Tibial nerve (tissue), 4 donors: ENCODE measurements around the gene PATL1. TPM values are rescaled to one million over a fixed set of nuclear protein-coding genes. Genes with fewer than 3 reads are reported as not detected.

Experiments
- DNase-seq, 2 donors: peaks; one replicate each; pipeline ENCODE4 v3.0.0-alpha.2; 2019; ENCODE audit warnings: low spot score in 2 of 2
- H3K27ac ChIP-seq, 4 donors: fragments of 200-600 bp; sonication (generic) in 3 of 4; one replicate each; pipeline ENCODE4 v1.5.1; 2017 to 2019; ENCODE audit warnings: mild to moderate bottlenecking in 1 of 4
- H3K27me3 ChIP-seq, 2 donors: fragments of 200-600 bp; sonication (generic) in 1 of 2; one replicate each; pipeline versions ENCODE4 v1.5.1 to v1.6.0; 2017 to 2019
- H3K36me3 ChIP-seq, 3 donors: fragments of 200-600 bp; sonication (generic); one replicate each; pipeline ENCODE4 v1.5.1; 2018 to 2019
- H3K4me1 ChIP-seq, 4 donors: fragments of 200-600 bp; sonication (generic) in 3 of 4; one replicate each; pipeline ENCODE4 v1.5.1; 2017 to 2019
- H3K4me3 ChIP-seq, 4 donors: fragments of 200-600 bp; sonication (generic) in 3 of 4; one replicate each; pipeline ENCODE4 v1.5.1; 2017 to 2019; ENCODE audit warnings: mild to moderate bottlenecking in 1 of 4, moderate library complexity in 1 of 4
- H3K9me3 ChIP-seq, 4 donors: fragments of 200-600 bp; sonication (generic) in 3 of 4; one replicate each; pipeline ENCODE4 v1.5.1; 2017 to 2019
- CTCF ChIP-seq, 5 experiments: fragments of 200-600 bp in 3 of 5; fragments of 450-650 bp in 2 of 5; sonication (generic) in 3 of 5; IDR thresholded peaks; one replicate each; pipeline ENCODE4 v1.5.1; 2016 to 2019; ENCODE audit warnings: antibody characterized with exemption in 5 of 5, mild to moderate bottlenecking in 3 of 5, moderate library complexity in 2 of 5
- EP300 ChIP-seq, 2 donors: sonication (generic); formaldehyde crosslinking; IDR thresholded peaks; one replicate each; pipeline ENCODE4 v1.6.1; 2017; ENCODE audit warnings: antibody characterized with exemption in 2 of 2, mild to moderate bottlenecking in 1 of 2
- POLR2A ChIP-seq, 2 donors: fragments of 450-650 bp; IDR thresholded peaks; one replicate each; pipeline ENCODE4 v1.6.1; 2017; ENCODE audit warnings: antibody characterized with exemption in 2 of 2, mild to moderate bottlenecking in 2 of 2, moderate library complexity in 2 of 2
- WGBS, 2 donors: methylation state at CpG; one replicate each; pipeline ENCODE4 v1.1.5; 2018; 5-methylcytosine and 5-hydroxymethylcytosine counted together
- small RNA-seq: library from RNA; depleted of rRNA; stranded (forward); fragments of <200 nt; gene quantifications from one replicate; pipeline ENCODE3, GENCODE V24; 2016
- total RNA-seq, 4 donors: library from RNA; depleted of rRNA; stranded (reverse); fragments of >200 nt; gene quantifications; one replicate each; pipeline ENCODE4 v1.1.0, GENCODE V29; 2016

Gene PATL1
- total RNA-seq, 4 donors from 2014 or later: 11.4 to 16.1 (median 14.1) TPM

GRCh38 chr11:59598961-59599360, 69.9 kb downstream of the PATL1 start:
- Histone ChIP-seq H3K9me3 (no peaks in the 10 kb centered on the region), H3K27me3 (no peaks in the 10 kb centered on the region), H3K27ac (no peak overlapping the region), H3K4me1 (peaks cover 0 to 3% (median 0%) of the 10 kb centered on the region in 4 donors), H3K36me3 (peaks cover 0 to 98% (median 41%) of the 10 kb centered on the region in 3 donors), H3K4me3 (no peak overlapping the region)
- no peak for DNase-seq
- 81 to 88% methylated on average over 1 of the region's 1 CpG for WGBS, 2 donors
- TF ChIP-seq EP300 (IDR thresholded peaks at IDR 0.05) (no peak), CTCF (IDR thresholded peaks at IDR 0.05) (no peak), POLR2A (IDR thresholded peaks at IDR 0.05) (no peak)

Small RNA genes lying within 50 kb of the gene (small RNA-seq; reads per million reads assigned to genes)
- gene MIR3162: not detected

Other genes starting within 250 kb of the PATL1 start
- not detected for gene OR5A2, start 242.6 kb downstream of the PATL1 start, total RNA-seq
- gene OR5A1, start 232.6 kb downstream of the PATL1 start, total RNA-seq: not detected
- gene OR4D6, start 212.1 kb downstream of the PATL1 start, total RNA-seq: not detected
- gene OR4D10, start 195.7 kb downstream of the PATL1 start, total RNA-seq: not detected
- not detected for gene OR4D11, start 165.5 kb downstream of the PATL1 start, total RNA-seq
- gene OR4D9, start 157.5 kb downstream of the PATL1 start, total RNA-seq: not detected
- gene OSBP, start 53.3 kb downstream of the PATL1 start, total RNA-seq: 10 to 100 TPM; 35.4 to 59.7 (median 46.0) TPM
- gene OR10V1, start 44.8 kb upstream of the PATL1 start, total RNA-seq: not detected
- gene STX3, start 86.3 kb upstream of the PATL1 start, total RNA-seq: 10 to 100 TPM; 11.3 to 31.2 (median 24.9) TPM
- 10 to 100 TPM; 30.0 to 41.0 (median 32.9) TPM for gene MRPL16, start 141.7 kb upstream of the PATL1 start, total RNA-seq
- not detected for gene CBLIF, start 176.5 kb upstream of the PATL1 start, total RNA-seq
- gene TCN1, start 197.4 kb upstream of the PATL1 start, total RNA-seq: not detected
- not detected for gene OOSP3, start 209.7 kb upstream of the PATL1 start, total RNA-seq